ENCODE data around the gene KIF1B. TPM values are rescaled to one million over a fixed set of nuclear protein-coding genes. Genes with fewer than 3 reads are reported as not detected.

Gene KIF1B
- total RNA-seq, 1 donor, result 20.7 TPM

DNA sequence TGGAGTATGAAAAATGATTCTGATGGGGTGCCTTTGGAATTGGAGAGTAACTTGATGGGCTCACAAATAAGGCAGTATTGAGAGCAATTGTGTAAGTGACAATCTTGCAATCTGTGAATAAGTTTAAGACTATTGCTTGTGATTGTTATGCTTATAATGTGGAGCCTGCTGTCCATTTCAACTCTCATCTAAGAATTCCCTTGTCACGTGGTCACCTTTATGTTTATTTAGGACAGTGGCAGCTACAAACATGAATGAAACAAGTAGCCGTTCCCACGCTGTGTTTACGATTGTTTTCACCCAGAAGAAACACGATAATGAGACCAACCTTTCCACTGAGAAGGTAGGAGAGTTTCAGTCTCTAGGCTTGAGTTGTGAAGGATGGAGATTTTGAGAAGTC lies 57.6 kb downstream of the KIF1B start:
- no peaks in the 10 kb centered on the region for H3K9me3 ChIP-seq (ENCODE audit: low read depth, low read length)
- no peaks in the 10 kb centered on the region for H3K27me3 ChIP-seq (ENCODE audit: insufficient read depth, low read length)
- peaks cover 2% of the 10 kb centered on the region for H3K4me1 ChIP-seq (ENCODE audit: insufficient read depth, low read length)
- H3K4me3 ChIP-seq (ENCODE audit: low read length), result no peak overlapping the region

DNA sequence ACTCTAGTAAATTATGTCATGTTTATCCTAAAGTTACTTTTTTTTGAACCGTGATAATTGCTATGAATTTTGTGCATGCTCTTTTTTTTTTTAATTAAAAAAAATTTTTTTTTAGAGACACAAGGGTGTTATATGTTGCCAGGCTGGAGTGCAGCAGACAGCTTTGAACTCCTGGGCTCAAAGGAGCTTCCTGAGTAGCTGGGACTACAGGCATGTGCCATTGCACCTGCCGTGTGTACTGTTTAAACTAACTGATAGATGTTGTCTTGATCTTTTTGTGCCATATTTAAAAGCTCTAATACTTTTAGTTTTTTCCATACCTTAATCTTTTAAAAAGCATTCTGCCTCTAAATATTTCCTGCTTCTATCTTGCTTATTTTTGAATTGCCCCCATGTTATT lies 60.7 kb downstream of the KIF1B start:
- H3K4me3 ChIP-seq (ENCODE audit: low read length), result no peak overlapping the region
- H3K4me1 ChIP-seq (ENCODE audit: insufficient read depth, low read length), result no peaks in the 10 kb centered on the region
- no peaks in the 10 kb centered on the region for H3K27me3 ChIP-seq (ENCODE audit: insufficient read depth, low read length)
- H3K9me3 ChIP-seq (ENCODE audit: low read depth, low read length), result no peaks in the 10 kb centered on the region

- H3K4me3 ChIP-seq (ENCODE audit: low read length), result no peak overlapping the region
- H3K4me1 ChIP-seq (ENCODE audit: insufficient read depth, low read length), result no peaks in the 10 kb centered on the region
- no peaks in the 10 kb centered on the region for H3K9me3 ChIP-seq (ENCODE audit: low read depth, low read length)
- no peaks in the 10 kb centered on the region for H3K27me3 ChIP-seq (ENCODE audit: insufficient read depth, low read length)
Measured at GRCh38 chr1:10271869-10272268, 61.5 kb downstream of the KIF1B start.

DNA sequence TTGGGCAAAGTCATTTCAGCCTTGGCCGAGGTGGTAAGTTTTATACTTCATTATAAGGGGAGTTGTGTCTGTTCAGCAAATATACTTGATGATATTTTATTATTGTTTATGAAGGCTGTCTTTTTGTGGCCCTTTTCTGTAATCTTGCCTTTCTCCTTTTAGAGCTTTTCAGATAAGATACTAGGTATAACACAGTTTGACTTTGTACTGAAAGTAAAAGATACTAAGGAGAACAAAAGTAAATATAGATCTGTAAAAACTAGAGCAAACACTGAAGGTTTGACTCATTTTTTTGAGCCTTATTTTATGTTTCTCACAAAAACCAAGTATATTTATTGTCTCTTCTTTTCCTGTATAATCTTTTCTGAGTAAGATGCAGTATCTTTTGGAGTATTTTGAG lies 61.9 kb downstream of the KIF1B start:
- no peaks in the 10 kb centered on the region for H3K27me3 ChIP-seq (ENCODE audit: insufficient read depth, low read length)
- H3K4me3 ChIP-seq (ENCODE audit: low read length), result no peak overlapping the region
- no peaks in the 10 kb centered on the region for H3K9me3 ChIP-seq (ENCODE audit: low read depth, low read length)
- no peaks in the 10 kb centered on the region for H3K4me1 ChIP-seq (ENCODE audit: insufficient read depth, low read length)

- no peaks in the 10 kb centered on the region for H3K9me3 ChIP-seq (ENCODE audit: low read depth, low read length)
- H3K4me1 ChIP-seq (ENCODE audit: insufficient read depth, low read length), result no peaks in the 10 kb centered on the region
- H3K4me3 ChIP-seq (ENCODE audit: low read length), result no peak overlapping the region
- H3K27me3 ChIP-seq (ENCODE audit: insufficient read depth, low read length), result no peaks in the 10 kb centered on the region
Measured at GRCh38 chr1:10278880-10279279, 68.5 kb downstream of the KIF1B start.

- H3K4me3 ChIP-seq (ENCODE audit: low read length), result no peak overlapping the region
- no peaks in the 10 kb centered on the region for H3K4me1 ChIP-seq (ENCODE audit: insufficient read depth, low read length)
- H3K9me3 ChIP-seq (ENCODE audit: low read depth, low read length), result no peaks in the 10 kb centered on the region
- H3K27me3 ChIP-seq (ENCODE audit: insufficient read depth, low read length), result no peaks in the 10 kb centered on the region
Measured at GRCh38 chr1:10280439-10281350, 70.3 kb downstream of the KIF1B start.

DNA sequence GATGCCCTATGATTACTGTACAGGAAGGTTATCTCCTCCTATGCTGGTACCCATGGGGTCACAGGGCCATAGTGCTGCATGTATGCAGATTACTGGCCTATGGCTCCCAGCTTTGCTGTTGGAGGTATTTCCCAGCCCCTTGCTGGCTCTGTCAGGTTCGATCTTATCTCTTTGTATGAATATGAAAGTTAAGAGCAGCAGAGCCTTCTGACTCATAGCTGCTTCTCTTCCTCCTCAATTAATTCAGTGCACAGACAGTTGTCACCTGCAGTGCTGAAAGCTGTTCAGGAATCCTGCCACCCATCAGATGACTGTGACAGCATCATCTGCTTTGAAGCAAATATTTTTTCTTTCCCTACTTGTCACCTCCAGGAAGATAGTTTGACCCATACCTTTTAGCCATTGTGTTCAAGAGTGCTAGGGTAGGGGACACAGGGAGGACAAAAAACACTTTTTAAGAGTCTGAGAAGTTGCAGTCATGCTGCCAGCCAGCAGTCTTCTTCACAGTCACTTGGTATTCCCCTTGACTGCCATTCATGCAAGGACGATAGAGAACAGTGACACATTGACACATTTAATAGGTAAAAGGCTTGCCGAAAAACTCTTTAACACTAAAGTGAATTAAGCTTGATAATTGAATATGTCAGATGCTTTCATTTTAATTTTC lies 73.1 kb downstream of the KIF1B start:
- Histone ChIP-seq H3K4me3 (ENCODE audit: low read length) (no peak overlapping the region), H3K9me3 (ENCODE audit: low read depth, low read length) (no peaks in the 10 kb centered on the region), H3K27me3 (ENCODE audit: insufficient read depth, low read length) (no peaks in the 10 kb centered on the region), H3K4me1 (ENCODE audit: insufficient read depth, low read length) (no peaks in the 10 kb centered on the region)

DNA sequence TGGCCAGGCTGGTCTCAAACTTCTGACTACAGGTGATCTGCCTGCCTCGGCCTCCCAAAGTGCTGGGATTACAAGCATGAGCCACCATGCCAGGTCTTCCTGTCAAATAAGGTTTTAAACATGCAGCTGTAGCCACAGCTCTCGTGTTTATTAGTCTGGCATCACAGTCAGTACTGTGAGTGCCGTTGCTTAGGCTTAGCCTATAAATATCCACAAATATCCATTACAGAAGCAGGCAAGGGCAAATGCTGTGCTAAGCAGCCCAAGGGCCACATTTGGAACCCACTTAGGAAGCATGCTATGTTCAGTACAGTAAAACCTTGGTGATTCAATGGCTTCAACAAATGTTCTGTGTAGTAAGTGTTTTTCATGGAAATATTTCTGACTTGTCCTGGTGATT lies 75.9 kb downstream of the KIF1B start:
- no peaks in the 10 kb centered on the region for H3K4me1 ChIP-seq (ENCODE audit: insufficient read depth, low read length)
- no peaks in the 10 kb centered on the region for H3K27me3 ChIP-seq (ENCODE audit: insufficient read depth, low read length)
- H3K4me3 ChIP-seq (ENCODE audit: low read length), result no peak overlapping the region
- H3K9me3 ChIP-seq (ENCODE audit: low read depth, low read length), result no peaks in the 10 kb centered on the region

GRCh38 chr1:10287023-10287645 lies 76.8 kb downstream of the KIF1B start:
- Histone ChIP-seq H3K4me1 (ENCODE audit: insufficient read depth, low read length) (no peaks in the 10 kb centered on the region), H3K27me3 (ENCODE audit: insufficient read depth, low read length) (no peaks in the 10 kb centered on the region), H3K4me3 (ENCODE audit: low read length) (no peak overlapping the region), H3K9me3 (ENCODE audit: low read depth, low read length) (no peaks in the 10 kb centered on the region)

DNA sequence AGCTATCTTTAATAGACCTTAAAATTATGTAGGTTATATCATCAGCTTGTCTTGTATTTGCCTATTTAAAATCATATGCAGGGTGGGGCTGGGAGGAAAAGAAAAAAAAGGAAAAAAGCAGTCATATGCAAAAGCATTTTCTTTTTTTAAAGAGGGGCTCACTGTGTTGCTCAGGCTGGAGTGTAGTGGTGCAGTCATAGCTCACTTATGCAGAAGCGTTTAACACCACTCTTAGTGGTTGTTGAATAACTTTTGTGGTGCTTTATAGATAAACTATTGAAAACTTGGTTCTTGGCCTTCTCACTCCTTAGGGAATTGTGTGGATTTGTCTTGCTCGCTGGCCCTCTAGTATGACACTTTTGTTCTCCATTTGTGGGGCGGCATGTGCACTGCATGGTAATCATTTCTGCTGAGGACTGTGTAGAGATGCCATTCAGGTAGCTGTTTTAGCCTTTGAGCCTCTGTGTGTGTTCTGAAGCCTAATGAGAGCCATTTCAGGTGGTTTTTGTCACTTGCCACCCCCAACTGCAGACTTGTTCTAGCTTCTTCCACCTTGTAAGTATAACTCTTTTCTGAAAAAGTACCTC lies 77.8 kb downstream of the KIF1B start:
- Histone ChIP-seq H3K4me1 (ENCODE audit: insufficient read depth, low read length) (no peaks in the 10 kb centered on the region), H3K4me3 (ENCODE audit: low read length) (no peak overlapping the region), H3K27me3 (ENCODE audit: insufficient read depth, low read length) (no peaks in the 10 kb centered on the region), H3K9me3 (ENCODE audit: low read depth, low read length) (no peaks in the 10 kb centered on the region)

DNA sequence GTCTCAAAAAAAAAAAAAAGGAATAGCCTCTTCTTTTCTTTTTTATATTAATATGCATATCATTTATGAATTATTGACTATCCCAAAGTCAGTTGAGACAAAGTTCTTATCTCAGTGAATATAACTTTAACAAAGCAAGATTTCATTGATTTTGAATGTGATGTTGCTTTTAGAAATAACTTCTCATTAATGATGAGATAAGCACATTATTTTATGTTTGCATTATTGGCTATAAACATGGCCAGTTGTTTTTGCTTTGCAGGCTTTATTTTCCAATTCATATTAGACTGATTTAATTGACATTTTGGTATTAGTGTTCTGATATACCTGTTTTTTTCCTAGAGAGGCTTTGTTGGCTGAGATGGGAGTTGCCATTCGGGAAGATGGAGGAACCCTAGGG lies 81.3 kb downstream of the KIF1B start:
- Histone ChIP-seq H3K4me1 (ENCODE audit: insufficient read depth, low read length) (no peaks in the 10 kb centered on the region), H3K27me3 (ENCODE audit: insufficient read depth, low read length) (no peaks in the 10 kb centered on the region), H3K9me3 (ENCODE audit: low read depth, low read length) (no peaks in the 10 kb centered on the region), H3K4me3 (ENCODE audit: low read length) (no peak overlapping the region)

GRCh38 chr1:10292188-10292587 lies 81.8 kb downstream of the KIF1B start:
- Histone ChIP-seq H3K4me3 (ENCODE audit: low read length) (no peak overlapping the region), H3K9me3 (ENCODE audit: low read depth, low read length) (no peaks in the 10 kb centered on the region), H3K4me1 (ENCODE audit: insufficient read depth, low read length) (no peaks in the 10 kb centered on the region), H3K27me3 (ENCODE audit: insufficient read depth, low read length) (no peaks in the 10 kb centered on the region)

- no peaks in the 10 kb centered on the region for H3K9me3 ChIP-seq (ENCODE audit: low read depth, low read length)
- no peaks in the 10 kb centered on the region for H3K4me1 ChIP-seq (ENCODE audit: insufficient read depth, low read length)
- H3K4me3 ChIP-seq (ENCODE audit: low read length), result no peak overlapping the region
- no peaks in the 10 kb centered on the region for H3K27me3 ChIP-seq (ENCODE audit: insufficient read depth, low read length)
Measured at GRCh38 chr1:10295481-10296085, 85.2 kb downstream of the KIF1B start.

DNA sequence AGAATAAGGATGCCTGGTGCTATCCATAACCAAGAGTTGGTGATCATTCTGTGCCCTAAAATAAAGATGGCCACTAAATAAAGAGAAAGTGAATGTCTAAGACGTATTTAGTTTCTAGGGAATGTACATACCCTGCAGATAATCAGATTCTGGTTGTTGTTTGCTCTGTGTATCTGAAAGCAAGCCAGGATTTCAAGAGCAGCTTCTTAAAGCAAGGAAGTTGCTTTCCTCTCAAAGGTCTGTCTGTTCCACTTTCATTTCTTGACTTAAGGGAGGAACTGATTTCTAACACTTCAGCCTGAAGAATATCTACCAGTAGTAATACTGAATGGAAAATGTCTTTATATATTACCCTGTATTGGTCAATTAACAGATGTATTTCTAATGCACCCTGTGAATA lies 88.8 kb downstream of the KIF1B start:
- Histone ChIP-seq H3K4me3 (ENCODE audit: low read length) (no peak overlapping the region), H3K4me1 (ENCODE audit: insufficient read depth, low read length) (no peaks in the 10 kb centered on the region), H3K9me3 (ENCODE audit: low read depth, low read length) (no peaks in the 10 kb centered on the region), H3K27me3 (ENCODE audit: insufficient read depth, low read length) (no peaks in the 10 kb centered on the region)

DNA sequence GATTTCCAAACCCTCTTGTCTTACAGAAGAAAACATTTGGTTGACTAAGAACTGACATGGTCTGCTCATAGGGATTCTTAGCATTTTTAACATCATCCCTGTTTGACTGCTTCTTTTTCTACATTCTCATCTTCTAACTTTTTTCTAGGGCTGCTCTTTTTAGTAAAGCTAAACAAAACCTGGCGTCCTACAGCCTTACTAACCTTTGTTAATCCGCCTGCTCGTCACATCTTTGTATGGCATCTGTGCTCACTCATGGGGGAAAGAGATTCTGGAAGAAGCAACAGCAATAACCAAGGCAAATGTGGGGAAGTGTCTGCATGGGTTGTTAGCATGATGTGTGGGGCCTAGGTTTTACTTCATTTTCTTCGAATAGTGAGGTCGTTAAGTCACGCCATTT lies 92.0 kb downstream of the KIF1B start:
- Histone ChIP-seq H3K9me3 (ENCODE audit: low read depth, low read length) (no peaks in the 10 kb centered on the region), H3K4me1 (ENCODE audit: insufficient read depth, low read length) (no peaks in the 10 kb centered on the region), H3K27me3 (ENCODE audit: insufficient read depth, low read length) (no peaks in the 10 kb centered on the region), H3K4me3 (ENCODE audit: low read length) (no peak overlapping the region)
